GM12891 (cell line): ENCODE data around the gene SECISBP2L.

Source experiments
- PAX5 ChIP-seq: IDR thresholded peaks from 2 replicates; pipeline ENCODE4 v1.6.1; 2011; ENCODE audit warnings: low read length, moderate library complexity, mild to moderate bottlenecking; ENCODE audit not compliant: insufficient read depth, severe bottlenecking
- POLR2A ChIP-seq: IDR thresholded peaks from 2 replicates; pipeline ENCODE4 v1.6.1; 2011; ENCODE audit warnings: low read depth, low read length, control low read depth
- POLR2AphosphoS5 ChIP-seq: IDR thresholded peaks from 2 replicates; pipeline ENCODE4 v1.6.1; 2011; ENCODE audit warnings: low read depth, low read length, control low read depth
- POU2F2 ChIP-seq: IDR thresholded peaks from 2 replicates; pipeline ENCODE4 v1.6.1; 2011; ENCODE audit warnings: low read depth, mild to moderate bottlenecking, control low read depth, low read length, moderate library complexity
- SPI1 ChIP-seq: IDR thresholded peaks from 2 replicates; pipeline ENCODE4 v1.6.1; 2011; ENCODE audit warnings: low read depth, low read length, control low read depth
- TAF1 ChIP-seq: IDR thresholded peaks from 2 replicates; pipeline ENCODE4 v1.6.1; 2011; ENCODE audit warnings: low read depth, low read length, control low read depth

DNA sequence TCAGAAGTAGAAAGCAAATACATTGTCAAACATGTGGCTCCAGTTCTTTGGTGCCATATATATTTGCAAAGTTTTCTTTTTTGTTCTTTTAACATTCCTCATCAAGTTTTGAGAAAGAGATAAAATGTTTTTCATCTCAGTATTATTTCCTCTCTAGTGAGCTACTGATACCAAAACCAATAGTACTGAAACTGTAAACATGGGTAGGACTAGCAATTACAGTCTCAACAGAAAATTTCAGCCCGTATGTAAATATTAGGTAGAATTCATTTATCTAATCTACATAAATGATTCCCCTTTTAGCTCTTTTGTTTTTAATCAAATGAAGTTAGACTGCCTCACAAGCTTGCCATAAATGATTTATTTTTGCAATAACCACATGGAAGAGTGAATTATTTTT is 21.4 kb downstream of the SECISBP2L start:
- TF ChIP-seq POU2F2 (no peak), POLR2A (no peak), TAF1 (no peak), POLR2AphosphoS5 (no peak), PAX5 (no peak), SPI1 (no peak)
